CD14-positive monocyte (primary cell): Measurements from ENCODE around the gene PCP2. TPM values are rescaled to one million over a fixed set of nuclear protein-coding genes. Genes with fewer than 3 reads are reported as not detected.

ENCODE experiments used
- DNase-seq, 3 donors: peaks; one replicate each; pipeline ENCODE4 v3.0.0-alpha.2; 2011 to 2022
- H2AFZ ChIP-seq: 2 replicates; pipeline ENCODE4 v1.6.0; 2012; ENCODE audit warnings: mild to moderate bottlenecking, low read depth, low read length, inconsistent platforms; ENCODE audit not compliant: insufficient read depth, poor library complexity, severe bottlenecking
- H3K27ac ChIP-seq, 2 donors: 1 replicate in 1 of 2; 2 replicates in 1 of 2; pipeline ENCODE4 v1.5.1; 2012 to 2013; ENCODE audit warnings: low read length in 2 of 2, control low read depth in 1 of 2, inconsistent platforms in 1 of 2, low read depth in 1 of 2, mild to moderate bottlenecking in 1 of 2
- H3K27me3 ChIP-seq, 2 donors: one replicate each; pipeline versions ENCODE4 v1.6.0 to v1.6.1; 2011 to 2013; ENCODE audit warnings: low read length in 2 of 2; ENCODE audit not compliant: control insufficient read depth in 2 of 2, insufficient read depth in 2 of 2
- H3K36me3 ChIP-seq, 2 donors: replicated peaks in 1 of 2; 1 replicate in 1 of 2; 2 replicates in 1 of 2; pipeline versions ENCODE4 v1.5.1 to v1.6.1; 2012 to 2013; ENCODE audit warnings: low read length in 2 of 2, control low read depth in 1 of 2, inconsistent platforms in 1 of 2, mild to moderate bottlenecking in 1 of 2; ENCODE audit not compliant: insufficient read depth in 2 of 2, control insufficient read depth in 1 of 2
- H3K4me1 ChIP-seq, 2 donors: 1 replicate in 1 of 2; 2 replicates in 1 of 2; pipeline versions ENCODE4 v1.5.1 to v1.6.1; 2012 to 2013; ENCODE audit warnings: low read length in 2 of 2, control low read depth in 1 of 2, inconsistent platforms in 1 of 2, mild to moderate bottlenecking in 1 of 2, moderate library complexity in 1 of 2; ENCODE audit not compliant: insufficient read depth in 2 of 2, control insufficient read depth in 1 of 2
- H3K4me2 ChIP-seq: replicated peaks from 2 replicates; pipeline ENCODE3; 2012; ENCODE audit warnings: low read length, moderate library complexity, mild to moderate bottlenecking; ENCODE audit not compliant: poor library complexity, severe bottlenecking; ENCODE audit errors: extremely low read depth
- H3K4me3 ChIP-seq, 3 experiments: fragments of 200-600 bp in 1 of 3; sonication (generic) in 1 of 3; replicated peaks in 1 of 3; 1 replicate in 2 of 3; 2 replicates in 1 of 3; pipeline ENCODE4 v1.5.1; 2011 to 2013; ENCODE audit warnings: low read length in 3 of 3, mild to moderate bottlenecking in 3 of 3, control low read depth in 2 of 3, low read depth in 2 of 3, inconsistent platforms in 1 of 3, moderate library complexity in 1 of 3
- H3K79me2 ChIP-seq: 2 replicates; pipeline ENCODE4 v1.6.0; 2012; ENCODE audit warnings: mild to moderate bottlenecking, control low read depth, inconsistent platforms, low read length, moderate library complexity; ENCODE audit not compliant: insufficient read depth
- H3K9ac ChIP-seq: 2 replicates; pipeline ENCODE4 v1.6.0; 2017; ENCODE audit warnings: low read length, mild to moderate bottlenecking; ENCODE audit not compliant: insufficient read depth, poor library complexity, severe bottlenecking
- H3K9me3 ChIP-seq, 2 donors: replicated peaks in 1 of 2; 1 replicate in 1 of 2; 2 replicates in 1 of 2; pipeline versions ENCODE4 v1.5.1 to v1.6.1; 2012 to 2013; ENCODE audit warnings: low read length in 2 of 2, control low read depth in 1 of 2; ENCODE audit not compliant: control insufficient read depth in 1 of 2, insufficient read depth in 1 of 2
- H4K20me1 ChIP-seq: 2 replicates; pipeline ENCODE4 v1.6.0; 2012; ENCODE audit warnings: mild to moderate bottlenecking, low read length, control low read depth, moderate library complexity; ENCODE audit not compliant: insufficient read depth
- H3K27ac Mint-ChIP-seq, 7 donors: one replicate each; pipeline ENCODE4 v1.8.0; 2020; ENCODE audit warnings: mild to moderate bottlenecking in 7 of 7, mixed read lengths in 7 of 7, moderate library complexity in 6 of 7, inconsistent platforms in 2 of 7
- H3K27me3 Mint-ChIP-seq, 3 donors: one replicate each; pipeline ENCODE4 v1.8.0; 2021 to 2022; ENCODE audit warnings: low read depth in 3 of 3, mild to moderate bottlenecking in 3 of 3, mixed read lengths in 3 of 3, moderate library complexity in 3 of 3, inconsistent platforms in 1 of 3
- H3K36me3 Mint-ChIP-seq, 2 donors: one replicate each; pipeline ENCODE4 v1.8.0; 2020; ENCODE audit warnings: mixed read lengths in 2 of 2, inconsistent platforms in 1 of 2, mild to moderate bottlenecking in 1 of 2
- H3K4me1 Mint-ChIP-seq: one replicate; pipeline ENCODE4 v1.8.0; 2020; ENCODE audit warnings: mild to moderate bottlenecking, mixed read lengths
- H3K4me3 Mint-ChIP-seq, 2 donors: one replicate each; pipeline ENCODE4 v1.8.0; 2020; ENCODE audit warnings: mild to moderate bottlenecking in 2 of 2, mixed read lengths in 2 of 2, moderate library complexity in 1 of 2
- H3K9me3 Mint-ChIP-seq, 7 donors: one replicate each; pipeline ENCODE4 v1.8.0; 2020 to 2022; ENCODE audit warnings: mixed read lengths in 7 of 7, mild to moderate bottlenecking in 6 of 7, moderate library complexity in 6 of 7, inconsistent platforms in 2 of 7
- WGBS: methylation state at CpG from one replicate; pipeline ENCODE4 v1.1.5; 2013; ENCODE audit warnings: missing lambda C conversion rate; ENCODE audit not compliant: insufficient coverage; 5-methylcytosine and 5-hydroxymethylcytosine counted together
- intact Hi-C, 2 donors: fragments of 100-400 bp; cut with micrococcal nuclease; formaldehyde crosslinking; loops; one replicate each; pipeline versions ENCODE4 v1.15.0 to v1.15.1; 2023
- polyA plus RNA-seq, 3 donors: library from polyadenylated mRNA; depleted of rRNA in 1 of 3; unstranded in 2 of 3; stranded (reverse) in 1 of 3; fragments of 300-500 nt in 2 of 3; fragments of >200 nt in 1 of 3; fragmentation: Illumina TruSeq in 2 of 3; gene quantifications; 1 replicate in 2 of 3; 2 replicates in 1 of 3; pipeline ENCODE4 v1.2.3, GENCODE V29; 2012 to 2021
- small RNA-seq: library from RNA; depleted of rRNA; stranded (forward); fragments of <200 nt; gene quantifications from one replicate; pipeline ENCODE3, GENCODE V24; 2012; ENCODE audit warnings: low read depth; ENCODE audit not compliant: insufficient read length
- TF ChIP-seq, protein P1 (sequence below): fragments of 200-600 bp; IDR thresholded peaks from one replicate; pipeline ENCODE4 v1.8.0; 2022; ENCODE audit warnings: antibody characterized with exemption, mild to moderate bottlenecking

PCP2 gene
- polyA plus RNA-seq, 3 donors: 1.8 TPM; not detected in 2

GRCh38 chr19:7589822-7590221 is 43.7 kb downstream of the PCP2 start:
- H3K4me1 ChIP-seq: peaks cover 0 to 7% of the 10 kb centered on the region in 2 donors
- peaks cover 0 to 4% (median 0%) of the 10 kb centered on the region in 7 donors for H3K9me3 Mint-ChIP-seq
- H4K20me1 ChIP-seq: no peaks in the 10 kb centered on the region
- peaks cover 6 to 18% of the 10 kb centered on the region in 2 donors for H3K27me3 ChIP-seq
- H3K27ac ChIP-seq: no peak overlapping the region
- WGBS: 95% methylated on average over 3 of the region's 7 CpGs
- no peak overlapping the region for H3K4me2 ChIP-seq
- H3K9me3 ChIP-seq: peaks cover 0 to under 1% of the 10 kb centered on the region in 2 donors
- H3K4me1 Mint-ChIP-seq: peaks cover 4% of the 10 kb centered on the region
- TF ChIP-seq, protein P1, sequence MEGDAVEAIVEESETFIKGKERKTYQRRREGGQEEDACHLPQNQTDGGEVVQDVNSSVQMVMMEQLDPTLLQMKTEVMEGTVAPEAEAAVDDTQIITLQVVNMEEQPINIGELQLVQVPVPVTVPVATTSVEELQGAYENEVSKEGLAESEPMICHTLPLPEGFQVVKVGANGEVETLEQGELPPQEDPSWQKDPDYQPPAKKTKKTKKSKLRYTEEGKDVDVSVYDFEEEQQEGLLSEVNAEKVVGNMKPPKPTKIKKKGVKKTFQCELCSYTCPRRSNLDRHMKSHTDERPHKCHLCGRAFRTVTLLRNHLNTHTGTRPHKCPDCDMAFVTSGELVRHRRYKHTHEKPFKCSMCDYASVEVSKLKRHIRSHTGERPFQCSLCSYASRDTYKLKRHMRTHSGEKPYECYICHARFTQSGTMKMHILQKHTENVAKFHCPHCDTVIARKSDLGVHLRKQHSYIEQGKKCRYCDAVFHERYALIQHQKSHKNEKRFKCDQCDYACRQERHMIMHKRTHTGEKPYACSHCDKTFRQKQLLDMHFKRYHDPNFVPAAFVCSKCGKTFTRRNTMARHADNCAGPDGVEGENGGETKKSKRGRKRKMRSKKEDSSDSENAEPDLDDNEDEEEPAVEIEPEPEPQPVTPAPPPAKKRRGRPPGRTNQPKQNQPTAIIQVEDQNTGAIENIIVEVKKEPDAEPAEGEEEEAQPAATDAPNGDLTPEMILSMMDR: no peak
- no peak overlapping the region for H2AFZ ChIP-seq
- no peak overlapping the region for H3K4me3 Mint-ChIP-seq
- no peak overlapping the region for H3K9ac ChIP-seq
- H3K36me3 Mint-ChIP-seq: no peaks in the 10 kb centered on the region
- intact Hi-C loops: no loop called here
- no peaks in the 10 kb centered on the region for H3K79me2 ChIP-seq
- DNase-seq: no peak
- no peaks in the 10 kb centered on the region for H3K36me3 ChIP-seq
- peaks cover 22 to 43% (median 42%) of the 10 kb centered on the region in 3 donors for H3K27me3 Mint-ChIP-seq
- H3K4me3 ChIP-seq: no peak overlapping the region
- H3K27ac Mint-ChIP-seq: no peak overlapping the region

DNA sequence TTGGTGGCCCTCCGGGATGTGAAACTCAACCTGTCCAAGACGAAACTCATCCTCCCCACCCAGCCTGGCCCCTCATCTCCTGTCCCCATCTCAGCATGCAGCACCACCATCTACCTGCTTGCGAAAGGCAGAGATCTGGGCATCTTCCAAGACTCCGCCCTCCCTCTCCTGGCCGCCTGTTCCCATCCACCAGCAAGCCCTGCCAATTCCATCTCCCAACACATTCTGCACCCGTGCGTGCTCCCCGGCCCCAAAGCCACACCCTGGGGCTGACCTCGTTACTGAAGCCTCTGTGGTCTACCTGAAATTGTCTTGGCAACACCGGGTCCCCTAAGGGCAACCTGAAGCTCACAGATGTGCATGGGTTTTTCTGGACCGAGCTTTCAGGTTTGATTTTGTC is 51.1 kb downstream of the PCP2 start:
- no peak overlapping the region for H3K27ac Mint-ChIP-seq
- H3K4me3 ChIP-seq: no peak overlapping the region
- H3K9me3 ChIP-seq: no peaks in the 10 kb centered on the region
- H3K4me2 ChIP-seq: no peak overlapping the region
- H3K36me3 Mint-ChIP-seq: no peaks in the 10 kb centered on the region
- H3K9ac ChIP-seq: no peak overlapping the region
- WGBS: 74% methylated on average over 10 of the region's 11 CpGs
- peaks cover 6% of the 10 kb centered on the region for H3K4me1 Mint-ChIP-seq
- no peaks in the 10 kb centered on the region for H4K20me1 ChIP-seq
- no peaks in the 10 kb centered on the region for H3K9me3 Mint-ChIP-seq
- no peaks in the 10 kb centered on the region for H3K79me2 ChIP-seq
- no peaks in the 10 kb centered on the region for H3K27me3 ChIP-seq
- H3K36me3 ChIP-seq: no peaks in the 10 kb centered on the region
- TF ChIP-seq, protein P1: no peak
- no peak overlapping the region for H3K27ac ChIP-seq
- intact Hi-C loops: no loop called here
- DNase-seq: no peak
- H2AFZ ChIP-seq: no peak overlapping the region
- H3K27me3 Mint-ChIP-seq: peaks cover 15 to 22% (median 19%) of the 10 kb centered on the region in 3 donors
- peaks cover 0 to 7% of the 10 kb centered on the region in 2 donors for H3K4me1 ChIP-seq
- H3K4me3 Mint-ChIP-seq: no peak overlapping the region

Small RNAs within 50 kb of the gene (small RNA-seq; reads per million reads assigned to genes)
- gene MIR6792: not detected

Other genes with a start within 250 kb of the PCP2 start
- 1 to 10 TPM in 2 of 3 donors, under 1 TPM in 1; 0.77 to 3.0 (median 1.4) TPM for gene PEX11G, start 144.7 kb downstream of the PCP2 start, polyA plus RNA-seq
- gene ZNF358, start 117.6 kb downstream of the PCP2 start, polyA plus RNA-seq: 1 to 10 TPM in 2 of 3 donors, under 1 TPM in 1; 0.41 to 8.6 (median 1.0) TPM
- 100 to 1,000 TPM in 1 of 3 donors, 10 to 100 TPM in 2; 32.8 to 133 (median 34.3) TPM for gene MCOLN1, start 111.1 kb downstream of the PCP2 start, polyA plus RNA-seq
- 100 to 1,000 TPM in 1 of 3 donors, 10 to 100 TPM in 2; 11.2 to 178 (median 14.4) TPM for gene PNPLA6, start 98.0 kb downstream of the PCP2 start, polyA plus RNA-seq
- gene CAMSAP3, start 37.9 kb downstream of the PCP2 start, polyA plus RNA-seq: under 1 TPM in 1 of 3 donors, not detected in 2; 0.05 TPM
- 10 to 100 TPM in 1 of 3 donors, 1 to 10 TPM in 2; 4.6 to 55.7 (median 8.8) TPM for gene XAB2, start 4.2 kb downstream of the PCP2 start, polyA plus RNA-seq
- gene PET100, start 3.9 kb downstream of the PCP2 start, polyA plus RNA-seq: 100 to 1,000 TPM in 2 of 3 donors, 10 to 100 TPM in 1; 64.6 to 386 (median 300) TPM
- 100 to 1,000 TPM; 249 to 846 (median 327) TPM for gene STXBP2, start 3.4 kb upstream of the PCP2 start, polyA plus RNA-seq
- 100 to 1,000 TPM in 1 of 3 donors, 10 to 100 TPM in 2; 42.1 to 119 (median 60.0) TPM for gene RETN, start 35.3 kb upstream of the PCP2 start, polyA plus RNA-seq
- 100 to 1,000 TPM in 2 of 3 donors, 10 to 100 TPM in 1; 79.4 to 122 (median 104) TPM for gene MCEMP1, start 43.4 kb upstream of the PCP2 start, polyA plus RNA-seq
- gene TRAPPC5, start 47.1 kb upstream of the PCP2 start, polyA plus RNA-seq: 100 to 1,000 TPM; 126 to 449 (median 414) TPM
- 1 to 10 TPM; 1.1 to 4.1 (median 2.1) TPM for gene FCER2, start 68.4 kb upstream of the PCP2 start, polyA plus RNA-seq
- 1 to 10 TPM; 4.7 to 7.9 (median 7.1) TPM for gene CLEC4G, start 98.4 kb upstream of the PCP2 start, polyA plus RNA-seq
- 1 to 10 TPM; 1.1 to 2.1 (median 1.8) TPM for gene CD209, start 113.8 kb upstream of the PCP2 start, polyA plus RNA-seq
- gene CLEC4M, start 129.5 kb upstream of the PCP2 start, polyA plus RNA-seq: not detected
- gene EVI5L, start 196.5 kb upstream of the PCP2 start, polyA plus RNA-seq: 1 to 10 TPM in 2 of 3 donors, under 1 TPM in 1; 0.76 to 5.7 (median 1.3) TPM
- not detected for gene PRR36, start 240.7 kb upstream of the PCP2 start, polyA plus RNA-seq